C4-2B (cell line): Measurements from ENCODE around the gene NOC2L.

Source experiments
- ZFX ChIP-seq: fragments of 450-650 bp; IDR thresholded peaks from 2 replicates; pipeline ENCODE4 v1.6.1; 2017
- TF ChIP-seq, protein P1 (sequence below): fragments of 450-650 bp; conservative IDR thresholded peaks from 2 replicates; pipeline ENCODE4 v1.5.1; 2017; ENCODE audit warnings: mild to moderate bottlenecking

DNA sequence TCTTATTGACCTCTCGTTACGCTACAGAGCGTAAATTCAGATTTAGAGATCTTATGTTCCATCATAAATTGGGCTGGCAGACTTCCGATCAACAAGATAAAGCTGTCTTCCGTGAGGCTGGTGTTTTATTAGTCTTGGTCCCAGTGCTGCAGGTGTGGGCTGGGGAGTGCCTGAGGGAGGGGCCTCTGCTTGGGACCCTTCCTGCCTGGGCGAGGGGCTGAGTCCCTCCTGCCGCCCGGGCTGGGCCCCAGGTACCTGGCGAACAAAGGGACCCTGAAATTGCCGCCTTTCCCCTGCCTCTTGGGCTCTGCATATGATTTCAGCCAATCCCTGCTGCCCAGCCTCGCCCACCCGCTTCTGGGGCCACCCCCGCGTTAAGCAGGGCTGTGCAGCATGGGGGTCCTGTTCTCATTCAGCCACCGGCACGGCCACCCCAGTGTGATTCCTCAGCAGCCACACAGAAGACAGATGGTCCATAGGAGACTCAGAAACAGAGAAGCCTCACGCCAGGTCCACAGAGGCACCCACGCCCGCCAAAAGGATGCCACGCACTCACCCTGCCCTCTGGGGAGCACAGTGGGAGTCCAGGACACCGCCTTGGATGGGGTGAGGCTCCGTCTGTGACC is 41.5 kb downstream of the NOC2L start:
- TF ChIP-seq, protein P1, sequence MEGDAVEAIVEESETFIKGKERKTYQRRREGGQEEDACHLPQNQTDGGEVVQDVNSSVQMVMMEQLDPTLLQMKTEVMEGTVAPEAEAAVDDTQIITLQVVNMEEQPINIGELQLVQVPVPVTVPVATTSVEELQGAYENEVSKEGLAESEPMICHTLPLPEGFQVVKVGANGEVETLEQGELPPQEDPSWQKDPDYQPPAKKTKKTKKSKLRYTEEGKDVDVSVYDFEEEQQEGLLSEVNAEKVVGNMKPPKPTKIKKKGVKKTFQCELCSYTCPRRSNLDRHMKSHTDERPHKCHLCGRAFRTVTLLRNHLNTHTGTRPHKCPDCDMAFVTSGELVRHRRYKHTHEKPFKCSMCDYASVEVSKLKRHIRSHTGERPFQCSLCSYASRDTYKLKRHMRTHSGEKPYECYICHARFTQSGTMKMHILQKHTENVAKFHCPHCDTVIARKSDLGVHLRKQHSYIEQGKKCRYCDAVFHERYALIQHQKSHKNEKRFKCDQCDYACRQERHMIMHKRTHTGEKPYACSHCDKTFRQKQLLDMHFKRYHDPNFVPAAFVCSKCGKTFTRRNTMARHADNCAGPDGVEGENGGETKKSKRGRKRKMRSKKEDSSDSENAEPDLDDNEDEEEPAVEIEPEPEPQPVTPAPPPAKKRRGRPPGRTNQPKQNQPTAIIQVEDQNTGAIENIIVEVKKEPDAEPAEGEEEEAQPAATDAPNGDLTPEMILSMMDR: no peak
- TF ChIP-seq ZFX: no peak
